SK-N-SH treated with all-trans-retinoic acid at 6 μM for 48 hours (cell line): ENCODE results near the gene ZG16.

Source experiments
- ATAC-seq: fragments of 200-7000 bp; cut with Tn5 transposase; 3 replicates; pipeline ENCODE4 v1.9.1; 2020; ENCODE audit warnings: mild to moderate bottlenecking, moderate library complexity
- BACH2 ChIP-seq: fragments of 250-450 bp; sonication (Bioruptor Pico); IDR thresholded peaks from 2 replicates; pipeline ENCODE4 v1.9.0; 2021; ENCODE audit warnings: mild to moderate bottlenecking, borderline replicate concordance
- CREB5 ChIP-seq: fragments of 250-450 bp; sonication (Bioruptor Pico); IDR thresholded peaks from 2 replicates; pipeline ENCODE4 v1.5.1; 2020; ENCODE audit warnings: low read depth, mild to moderate bottlenecking, moderate library complexity
- CSDC2 ChIP-seq: fragments of 250-450 bp; sonication (Bioruptor Pico); IDR thresholded peaks from 2 replicates; pipeline ENCODE4 v1.5.0; 2020; ENCODE audit warnings: mild to moderate bottlenecking, moderate library complexity
- ESRRG ChIP-seq: fragments of 250-450 bp; sonication (Bioruptor Pico); IDR thresholded peaks from 2 replicates; pipeline ENCODE4 v1.6.1; 2021; ENCODE audit warnings: mild to moderate bottlenecking
- GLIS3 ChIP-seq: fragments of 250-450 bp; sonication (Bioruptor Pico); IDR thresholded peaks from 2 replicates; pipeline ENCODE4 v1.5.0; 2020; ENCODE audit warnings: mild to moderate bottlenecking, moderate library complexity
- ISL1 ChIP-seq: fragments of 250-450 bp; sonication (Bioruptor Pico); IDR thresholded peaks from 2 replicates; pipeline ENCODE4 v2.1.2; 2022; ENCODE audit warnings: mild to moderate bottlenecking, moderate library complexity
- OSR1 ChIP-seq: fragments of 250-450 bp; sonication (Bioruptor Pico); IDR thresholded peaks from 2 replicates; pipeline ENCODE4 v1.8.0; 2022; ENCODE audit warnings: moderate library complexity, mild to moderate bottlenecking, inconsistent platforms
- PATZ1 ChIP-seq: fragments of 250-450 bp; sonication (Bioruptor Pico); IDR thresholded peaks from 2 replicates; pipeline ENCODE4 v1.8.0; 2020; ENCODE audit warnings: mild to moderate bottlenecking, moderate library complexity, borderline replicate concordance
- POU6F1 ChIP-seq: fragments of 250-450 bp; sonication (Bioruptor Pico); IDR thresholded peaks from 2 replicates; pipeline ENCODE4 v1.8.0; 2021; ENCODE audit warnings: low read depth, mild to moderate bottlenecking, moderate library complexity, borderline replicate concordance
- PPARA ChIP-seq: fragments of 250-450 bp; sonication (Bioruptor Pico); IDR thresholded peaks from 2 replicates; pipeline ENCODE4 v1.5.0; 2020; ENCODE audit warnings: mild to moderate bottlenecking, borderline replicate concordance
- RARB ChIP-seq: fragments of 250-450 bp; sonication (Bioruptor Pico); IDR thresholded peaks from 2 replicates; pipeline ENCODE4 v1.8.0; 2021; ENCODE audit warnings: mild to moderate bottlenecking, moderate library complexity
- TCF4 ChIP-seq: fragments of 250-450 bp; sonication (Bioruptor Pico); IDR thresholded peaks from 2 replicates; pipeline ENCODE4 v1.8.0; 2021; ENCODE audit warnings: mild to moderate bottlenecking, moderate library complexity, borderline replicate concordance
- TSHZ2 ChIP-seq: fragments of 250-450 bp; sonication (Bioruptor Pico); IDR thresholded peaks from 2 replicates; pipeline ENCODE4 v1.5.0; 2020; ENCODE audit warnings: mild to moderate bottlenecking, moderate library complexity
- ZC3H10 ChIP-seq: fragments of 250-450 bp; sonication (Bioruptor Pico); IDR thresholded peaks from 2 replicates; pipeline ENCODE4 v1.5.1; 2021; ENCODE audit warnings: mild to moderate bottlenecking, moderate library complexity
- ZFP3 ChIP-seq: fragments of 250-450 bp; sonication (Bioruptor Pico); IDR thresholded peaks from 2 replicates; pipeline ENCODE4 v1.5.0; 2020; ENCODE audit warnings: mild to moderate bottlenecking, moderate library complexity
- ZFP30 ChIP-seq: fragments of 450-650 bp; formaldehyde crosslinking; IDR thresholded peaks from 2 replicates; pipeline ENCODE4 v1.5.0; 2022; ENCODE audit warnings: mild to moderate bottlenecking, moderate library complexity
- ZNF565 ChIP-seq: fragments of 450-650 bp; formaldehyde crosslinking; conservative IDR thresholded peaks from 2 replicates; pipeline ENCODE4 v1.5.0; 2020; ENCODE audit warnings: low read depth, mild to moderate bottlenecking, moderate library complexity
- ZNF70 ChIP-seq: fragments of 450-650 bp; formaldehyde crosslinking; IDR thresholded peaks from 2 replicates; pipeline ENCODE4 v1.5.0; 2020; ENCODE audit warnings: mild to moderate bottlenecking, moderate library complexity
- ZNF8 ChIP-seq: fragments of 450-650 bp; formaldehyde crosslinking; IDR thresholded peaks from 2 replicates; pipeline ENCODE4 v1.5.0; 2020; ENCODE audit warnings: mild to moderate bottlenecking, moderate library complexity

ZG16 gene

DNA sequence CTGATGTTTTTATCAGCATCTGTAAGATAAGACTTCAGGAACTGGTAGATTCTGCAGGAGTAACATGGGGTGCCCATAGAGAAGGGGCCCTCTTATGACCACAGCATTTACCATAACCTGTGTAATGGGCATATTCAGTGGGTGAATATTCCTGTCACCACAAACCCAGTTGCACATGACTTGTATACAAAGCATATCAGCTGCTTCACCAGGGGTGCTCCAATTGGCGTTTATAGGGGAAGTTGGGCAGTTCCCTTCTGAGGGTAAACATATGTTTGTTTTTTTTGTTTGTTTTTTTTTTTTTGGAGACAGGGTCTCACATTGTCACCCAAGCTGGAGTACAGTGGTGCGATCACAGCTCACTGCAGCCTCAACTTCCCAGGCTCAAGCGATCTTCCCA lies 11.5 kb upstream of the ZG16 start:
- ATAC-seq: no peak
- TF ChIP-seq ZFP30 (CRISPR knock-in tag) (no peak), OSR1 (CRISPR knock-in tag) (no peak), ISL1 (CRISPR knock-in tag) (no peak), CREB5 (CRISPR knock-in tag) (no peak), BACH2 (CRISPR knock-in tag) (no peak), ZNF8 (no peak), PPARA (CRISPR knock-in tag) (no peak), TSHZ2 (CRISPR knock-in tag) (no peak), ZC3H10 (CRISPR knock-in tag) (no peak), RARB (CRISPR knock-in tag) (no peak), ZNF565 (CRISPR knock-in tag) (no peak)

GRCh38 chr16:29767062-29767461 lies 11.0 kb upstream of the ZG16 start:
- TF ChIP-seq TCF4 (CRISPR knock-in tag): no peak
- TF ChIP-seq CREB5 (CRISPR knock-in tag): no peak
- TF ChIP-seq ZNF70 (CRISPR knock-in tag): no peak
- TF ChIP-seq POU6F1 (CRISPR knock-in tag): no peak
- no peak for TF ChIP-seq ESRRG (CRISPR knock-in tag)
- TF ChIP-seq, all 23 proteins: peak for 0
- no peak for ATAC-seq

DNA sequence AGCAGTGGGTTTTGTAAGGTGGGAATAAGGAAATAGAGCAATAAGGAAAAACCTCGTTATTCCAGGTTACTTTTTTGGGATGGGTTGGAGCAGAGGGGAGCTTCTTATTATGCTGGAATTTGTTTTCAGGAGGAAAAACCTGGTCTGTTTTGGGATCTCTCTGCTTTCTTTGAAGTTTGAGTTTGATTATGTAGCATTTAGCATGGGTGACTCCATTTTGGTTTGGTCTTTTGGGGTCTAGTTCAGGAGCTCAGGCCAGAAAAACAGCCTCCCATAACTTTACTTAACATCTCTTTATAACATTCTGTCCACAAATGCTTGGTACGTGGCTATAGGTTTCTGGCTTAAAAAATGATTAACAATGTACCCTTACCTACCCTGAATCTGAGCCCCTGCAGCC lies 8.5 kb upstream of the ZG16 start:
- TF ChIP-seq TSHZ2 (CRISPR knock-in tag) (no peak), ZC3H10 (CRISPR knock-in tag) (no peak), ESRRG (CRISPR knock-in tag) (no peak), ZFP3 (CRISPR knock-in tag) (no peak), CSDC2 (CRISPR knock-in tag) (no peak), PATZ1 (CRISPR knock-in tag) (no peak), ZNF565 (CRISPR knock-in tag) (no peak), OSR1 (CRISPR knock-in tag) (no peak), GLIS3 (CRISPR knock-in tag) (no peak), RARB (CRISPR knock-in tag) (no peak), ISL1 (CRISPR knock-in tag) (no peak)
- no peak for ATAC-seq
